GM19328 (cell line): ENCODE measurements around the gene PPP1CA.

Source experiments
- ATAC-seq: cut with Tn5 transposase; IDR thresholded peaks from one replicate; pipeline ENCODE4 v1.9.1; 2021; ENCODE audit warnings: mild to moderate bottlenecking, moderate library complexity; ENCODE audit not compliant: unreplicated experiment

The PPP1CA gene

GRCh38 chr11:67387518-67387917 lies 14.1 kb downstream of the PPP1CA start:
- ATAC-seq: no peak

- no peak for ATAC-seq
Measured at GRCh38 chr11:67387069-67387468, 14.6 kb downstream of the PPP1CA start.

GRCh38 chr11:67384851-67385366 lies 16.7 kb downstream of the PPP1CA start:
- no peak for ATAC-seq

GRCh38 chr11:67382276-67383136 lies 19.2 kb downstream of the PPP1CA start:
- no peak for ATAC-seq

GRCh38 chr11:67381244-67381972 lies 20.2 kb downstream of the PPP1CA start:
- no peak for ATAC-seq

- ATAC-seq: no peak
Measured at GRCh38 chr11:67379061-67380058, 22.3 kb downstream of the PPP1CA start.

GRCh38 chr11:67378544-67378943 lies 23.1 kb downstream of the PPP1CA start:
- ATAC-seq: no peak

- no peak for ATAC-seq
Measured at GRCh38 chr11:67376873-67377808, 24.5 kb downstream of the PPP1CA start.

GRCh38 chr11:67376063-67376820 lies 25.4 kb downstream of the PPP1CA start:
- no peak for ATAC-seq

- ATAC-seq: no peak
Measured at GRCh38 chr11:67375320-67376055, 26.2 kb downstream of the PPP1CA start.

GRCh38 chr11:67374571-67375281 lies 26.9 kb downstream of the PPP1CA start:
- no peak for ATAC-seq

GRCh38 chr11:67373648-67374570 lies 27.7 kb downstream of the PPP1CA start:
- ATAC-seq: no peak

GRCh38 chr11:67372993-67373647 lies 28.5 kb downstream of the PPP1CA start, which contains the start of gene CLCF1:
Gene CLCF1, minus strand, starts transcription at chr11:67373598. Its CDS starts 59 bp downstream, at chr11:67373539.
- no peak for ATAC-seq

GRCh38 chr11:67372321-67372992 lies 29.2 kb downstream of the PPP1CA start:
- ATAC-seq: no peak

GRCh38 chr11:67371911-67372320 lies 29.7 kb downstream of the PPP1CA start:
- no peak for ATAC-seq
